ENCODE data around the gene TMPRSS5.
"Not testable (repeated sequence)": the region's sequence is repeated elsewhere in the genome, so short reads cannot be mapped to it uniquely, and the experiment has no call there.

The TMPRSS5 gene

GRCh38 chr11:113722934-113723333, 16.8 kb upstream of the TMPRSS5 start:
- Mint-ChIP-seq H3K4me3 (no peak overlapping the region), H3K27me3 (ENCODE audit: low read depth, poor library complexity) (peaks cover 3% of the 10 kb centered on the region), H3K9me3 (no peaks in the 10 kb centered on the region), H3K27ac (no peak overlapping the region), H3K36me3 (ENCODE audit: low read depth) (peaks cover 30% of the 10 kb centered on the region), H3K4me1 (peaks cover 23% of the 10 kb centered on the region)
- TF ChIP-seq CTCF (IDR thresholded peaks at IDR 0.05): no peak
- DNase-seq: no peak

GRCh38 chr11:113722221-113722620, 16.1 kb upstream of the TMPRSS5 start:
- Mint-ChIP-seq H3K36me3 (ENCODE audit: low read depth) (peaks cover 36% of the 10 kb centered on the region), H3K27me3 (ENCODE audit: low read depth, poor library complexity) (peaks cover 3% of the 10 kb centered on the region), H3K4me3 (no peak overlapping the region), H3K9me3 (peaks cover 7% of the 10 kb centered on the region), H3K4me1 (peaks cover 23% of the 10 kb centered on the region), H3K27ac (no peak overlapping the region)
- TF ChIP-seq CTCF (IDR thresholded peaks at IDR 0.05): no peak
- DNase-seq: no peak

GRCh38 chr11:113721462-113722066, 15.5 kb upstream of the TMPRSS5 start:
- TF ChIP-seq CTCF (IDR thresholded peaks at IDR 0.05): no peak
- Mint-ChIP-seq H3K9me3 (peaks cover 8% of the 10 kb centered on the region), H3K4me1 (peaks cover 23% of the 10 kb centered on the region), H3K27ac (no peak overlapping the region), H3K36me3 (ENCODE audit: low read depth) (peaks cover 42% of the 10 kb centered on the region), H3K4me3 (no peak overlapping the region), H3K27me3 (ENCODE audit: low read depth, poor library complexity) (peaks cover 3% of the 10 kb centered on the region)
- no peak for DNase-seq

- not testable (repeated sequence) for DNase-seq; H3K27me3 Mint-ChIP-seq (ENCODE audit: low read depth, poor library complexity); H3K4me3 Mint-ChIP-seq; H3K9me3 Mint-ChIP-seq; H3K27ac Mint-ChIP-seq
- H3K4me1 Mint-ChIP-seq: peaks cover 23% of the 10 kb centered on the region
- H3K36me3 Mint-ChIP-seq (ENCODE audit: low read depth): peaks cover 44% of the 10 kb centered on the region
These were observed 14.4 kb upstream of the TMPRSS5 start for GRCh38 chr11:113720478-113720877.

GRCh38 chr11:113715882-113716625, 9.9 kb upstream of the TMPRSS5 start:
- no peak for TF ChIP-seq CTCF (IDR thresholded peaks at IDR 0.05)
- H3K36me3 Mint-ChIP-seq (ENCODE audit: low read depth): peaks cover 71% of the 10 kb centered on the region
- H3K4me1 Mint-ChIP-seq: peaks cover 5% of the 10 kb centered on the region
- H3K9me3 Mint-ChIP-seq: peaks cover 28% of the 10 kb centered on the region
- no peak overlapping the region for H3K27ac Mint-ChIP-seq
- DNase-seq: no peak
- no peak overlapping the region for H3K4me3 Mint-ChIP-seq
- H3K27me3 Mint-ChIP-seq (ENCODE audit: low read depth, poor library complexity): peaks cover 7% of the 10 kb centered on the region

- peaks cover 7% of the 10 kb centered on the region for H3K27me3 Mint-ChIP-seq (ENCODE audit: low read depth, poor library complexity)
- peaks cover 71% of the 10 kb centered on the region for H3K36me3 Mint-ChIP-seq (ENCODE audit: low read depth)
- H3K9me3 Mint-ChIP-seq: peaks cover 34% of the 10 kb centered on the region
- H3K27ac Mint-ChIP-seq: no peak overlapping the region
- no peak overlapping the region for H3K4me3 Mint-ChIP-seq
- DNase-seq: no peak
- peaks cover 5% of the 10 kb centered on the region for H3K4me1 Mint-ChIP-seq
- no peak for TF ChIP-seq CTCF (IDR thresholded peaks at IDR 0.05)
These were observed 9.2 kb upstream of the TMPRSS5 start for GRCh38 chr11:113715273-113715672.
